RCC 7860 (cell line): ENCODE results near the gene TNF.
"Not testable (repeated sequence)": the region's sequence is repeated elsewhere in the genome, so short reads cannot be mapped to it uniquely, and the experiment has no call there.

Source experiments
- DNase-seq: peaks from one replicate; pipeline ENCODE4 v3.0.0-alpha.2; 2015; ENCODE audit warnings: low spot score
- FAIRE-seq: peaks from 2 replicates; lab custom pipeline; 2012; peaks lifted over from hg19 to GRCh38; lab: Jason Lieb, UNC

The TNF gene

DNA sequence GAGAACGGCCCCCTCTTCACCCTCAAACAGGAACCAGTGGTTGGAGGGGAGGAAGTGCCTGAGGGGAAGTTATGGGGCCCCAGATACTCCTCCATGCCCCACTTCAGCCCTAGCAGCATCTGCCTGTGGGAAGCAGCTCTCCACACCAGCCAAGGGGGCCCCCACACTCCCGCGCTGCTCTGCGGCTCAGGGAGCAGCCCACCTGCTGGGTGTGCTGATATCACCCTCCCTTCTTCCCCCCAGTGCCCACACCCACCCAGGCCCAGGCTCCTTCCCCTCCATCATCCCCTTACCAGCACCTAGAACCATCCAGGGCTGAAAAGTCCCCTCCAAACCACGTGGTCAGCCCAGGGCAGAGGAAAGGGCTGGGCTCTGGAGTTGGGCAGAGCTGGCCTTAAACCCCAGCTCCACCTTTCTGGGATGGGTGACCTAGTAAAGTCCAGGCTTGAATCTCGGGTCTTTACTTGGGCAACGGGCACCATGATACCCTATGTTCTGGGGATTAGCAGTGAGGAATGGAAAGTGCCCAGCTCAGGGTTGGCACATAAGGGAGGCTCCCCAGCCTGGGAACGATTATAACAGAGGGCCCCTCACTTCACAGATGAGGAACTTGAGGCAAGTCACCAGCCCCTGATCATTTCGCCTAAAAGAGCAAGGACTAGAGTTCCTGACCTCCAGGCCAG is 11.4 kb downstream of the TNF start:
- DNase-seq (no peak), FAIRE-seq (no peak)

DNA sequence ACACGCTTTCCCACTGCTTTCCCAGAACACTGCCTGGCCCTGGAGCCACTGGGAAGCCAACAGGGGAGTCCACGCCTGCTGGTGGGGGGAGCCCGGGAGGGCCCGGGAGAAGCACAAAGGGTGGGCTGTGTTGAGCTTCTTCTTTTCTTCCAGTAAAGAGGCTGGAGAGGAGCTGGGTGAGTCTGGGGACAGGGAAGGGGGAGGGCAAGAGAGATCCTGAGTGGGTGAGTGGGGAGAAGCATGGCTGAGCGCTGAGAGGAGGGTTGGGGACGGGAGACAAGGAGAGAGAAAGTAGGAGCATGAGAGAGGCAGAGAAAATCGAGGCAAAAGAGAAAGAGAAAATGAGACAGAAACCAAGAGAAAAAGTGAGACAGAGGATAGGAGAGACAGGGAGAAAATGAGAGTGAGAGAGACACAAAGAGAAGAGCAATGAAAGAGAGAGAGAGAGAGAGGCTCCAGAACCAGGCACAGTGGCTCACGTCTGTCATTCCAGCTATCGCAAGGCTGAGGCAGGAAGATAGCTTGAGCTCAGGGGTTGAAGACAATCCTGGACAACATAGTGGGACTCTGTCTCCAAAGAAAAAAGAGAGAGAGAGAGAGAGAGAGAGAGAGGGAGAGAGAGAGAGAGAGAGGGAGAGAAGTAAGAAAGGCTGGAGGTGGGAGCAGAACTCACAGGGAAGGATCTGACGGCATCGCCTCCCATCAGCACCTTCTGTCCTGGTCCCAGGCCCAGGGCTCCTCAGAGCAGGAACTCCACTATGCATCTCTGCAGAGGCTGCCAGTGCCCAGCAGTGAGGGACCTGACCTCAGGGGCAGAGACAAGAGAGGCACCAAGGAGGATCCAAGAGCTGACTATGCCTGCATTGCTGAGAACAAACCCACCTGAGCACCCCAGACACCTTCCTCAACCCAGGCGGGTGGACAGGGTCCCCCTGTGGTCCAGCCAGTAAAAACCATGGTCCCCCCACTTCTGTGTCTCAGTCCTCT is 12.7 kb downstream of the TNF start:
- DNase-seq (no peak), FAIRE-seq (no peak)

DNA sequence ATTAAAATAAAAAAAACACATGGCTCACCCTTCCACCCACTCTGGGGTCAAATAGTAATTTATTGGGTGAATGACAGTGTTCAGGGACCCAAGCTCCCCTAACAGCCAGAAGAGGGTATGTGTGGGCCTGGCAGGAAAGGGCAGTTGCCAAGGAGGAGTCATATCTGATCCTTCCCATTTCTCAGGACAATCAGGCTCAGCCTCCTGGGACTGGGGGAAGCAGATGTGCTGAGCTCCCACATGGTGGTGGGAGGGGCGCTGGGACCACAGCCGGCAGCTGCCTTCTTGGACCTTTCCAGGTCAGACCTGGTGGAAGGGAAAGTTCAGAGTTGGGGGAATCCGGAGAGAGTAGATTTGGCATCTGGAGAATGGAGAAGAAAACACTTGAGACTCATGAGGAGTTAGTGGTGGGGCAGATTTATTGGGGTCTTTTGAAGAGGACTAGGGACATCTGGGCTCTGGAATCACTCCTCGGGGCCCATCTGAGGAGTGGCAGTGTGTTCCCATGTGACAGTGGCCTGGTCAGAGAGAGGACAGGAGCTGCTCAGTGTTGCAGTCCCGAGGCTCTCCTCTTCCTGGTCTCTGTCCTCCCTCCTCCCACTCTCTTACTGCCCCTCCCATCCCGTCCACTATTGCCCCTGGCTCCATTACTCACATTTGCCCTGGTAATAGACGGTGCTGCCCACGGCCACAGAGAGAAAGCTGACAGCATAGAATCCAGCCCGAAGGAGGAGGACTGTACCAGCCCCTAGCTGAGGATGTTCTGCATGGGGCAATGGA is 13.7 kb downstream of the TNF start:
- no peak for FAIRE-seq
- DNase-seq: no peak

DNA sequence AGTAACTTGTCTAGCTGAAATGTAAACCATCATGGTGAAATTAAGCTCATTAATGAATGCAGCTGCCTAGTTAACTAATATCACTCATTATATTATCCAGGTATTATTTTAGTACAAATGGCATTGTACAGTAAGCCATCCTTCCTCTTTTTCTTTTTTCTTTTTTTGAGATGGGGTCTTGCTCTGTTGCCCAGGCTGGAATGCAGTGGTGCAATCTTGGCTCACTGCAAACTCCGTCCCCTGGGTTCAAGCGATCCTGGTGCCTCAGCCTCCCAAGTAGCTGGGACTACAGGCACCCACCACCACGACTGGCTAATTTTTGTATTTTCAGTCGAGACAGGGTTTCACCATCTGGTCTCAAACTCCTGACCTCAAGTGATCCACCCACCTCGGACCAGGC is 15.3 kb downstream of the TNF start:
- not testable (repeated sequence) for DNase-seq, FAIRE-seq

DNA sequence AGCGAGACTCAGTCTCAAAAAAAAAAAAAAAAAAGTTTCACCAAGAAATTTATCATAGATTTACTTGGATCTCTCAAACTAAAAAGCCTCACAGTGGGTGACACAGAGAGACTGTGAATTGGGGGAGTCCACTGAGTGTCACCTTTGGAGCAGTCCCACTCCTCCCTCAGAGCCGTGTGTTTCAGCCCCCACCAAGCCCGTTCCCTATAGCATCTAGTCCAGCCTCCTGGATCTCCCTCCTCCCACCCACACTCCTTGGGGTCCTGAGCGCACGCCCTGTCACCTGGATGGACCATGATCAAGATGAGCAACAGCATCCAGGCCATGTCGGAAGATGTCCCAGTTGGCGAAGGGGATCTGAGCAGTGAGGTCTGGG is 17.0 kb downstream of the TNF start:
- DNase-seq (no peak), FAIRE-seq (no peak)

DNA sequence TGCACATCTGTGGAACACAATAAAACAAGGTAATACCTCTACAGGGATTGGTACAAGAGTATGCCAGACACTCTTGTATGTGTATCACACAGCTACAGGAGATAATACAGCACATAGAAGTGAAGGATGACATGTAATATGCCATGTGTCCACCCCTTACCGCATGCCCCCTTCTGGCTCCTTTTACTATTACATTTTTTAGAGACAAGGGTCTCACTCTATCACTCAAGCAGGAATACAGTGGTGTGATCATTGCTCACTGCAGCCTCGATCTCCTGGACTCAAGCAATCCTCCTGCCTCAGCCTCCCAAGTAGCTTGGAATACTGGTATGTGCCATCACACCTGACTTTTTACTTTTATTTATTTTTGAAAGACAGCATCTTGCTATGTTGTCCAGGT is 21.6 kb downstream of the TNF start:
- DNase-seq: peak; percentile 43

DNA sequence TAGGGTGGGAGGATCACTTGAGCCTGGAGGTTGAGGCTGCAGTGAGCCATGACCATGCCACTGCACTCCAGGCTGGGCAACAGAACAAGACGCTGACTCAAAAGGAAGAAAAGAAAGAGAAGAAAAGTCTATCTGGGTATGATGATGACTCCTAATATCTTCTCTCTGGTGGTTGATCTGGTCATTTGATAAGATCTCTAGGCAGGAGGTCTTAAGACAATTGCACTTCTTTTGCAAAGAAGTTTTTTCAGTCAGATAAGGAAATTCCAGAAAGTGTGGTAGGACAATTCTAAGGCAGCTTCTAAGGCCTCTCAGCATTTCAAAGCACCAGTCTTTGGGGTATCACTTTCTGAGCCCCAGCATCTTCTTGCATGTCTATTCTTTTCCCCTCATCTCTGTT is 32.0 kb downstream of the TNF start:
- FAIRE-seq: no peak
- no peak for DNase-seq

More for the DNA sequence above, 21.6 kb downstream of the TNF start:
- FAIRE-seq: no peak

DNA sequence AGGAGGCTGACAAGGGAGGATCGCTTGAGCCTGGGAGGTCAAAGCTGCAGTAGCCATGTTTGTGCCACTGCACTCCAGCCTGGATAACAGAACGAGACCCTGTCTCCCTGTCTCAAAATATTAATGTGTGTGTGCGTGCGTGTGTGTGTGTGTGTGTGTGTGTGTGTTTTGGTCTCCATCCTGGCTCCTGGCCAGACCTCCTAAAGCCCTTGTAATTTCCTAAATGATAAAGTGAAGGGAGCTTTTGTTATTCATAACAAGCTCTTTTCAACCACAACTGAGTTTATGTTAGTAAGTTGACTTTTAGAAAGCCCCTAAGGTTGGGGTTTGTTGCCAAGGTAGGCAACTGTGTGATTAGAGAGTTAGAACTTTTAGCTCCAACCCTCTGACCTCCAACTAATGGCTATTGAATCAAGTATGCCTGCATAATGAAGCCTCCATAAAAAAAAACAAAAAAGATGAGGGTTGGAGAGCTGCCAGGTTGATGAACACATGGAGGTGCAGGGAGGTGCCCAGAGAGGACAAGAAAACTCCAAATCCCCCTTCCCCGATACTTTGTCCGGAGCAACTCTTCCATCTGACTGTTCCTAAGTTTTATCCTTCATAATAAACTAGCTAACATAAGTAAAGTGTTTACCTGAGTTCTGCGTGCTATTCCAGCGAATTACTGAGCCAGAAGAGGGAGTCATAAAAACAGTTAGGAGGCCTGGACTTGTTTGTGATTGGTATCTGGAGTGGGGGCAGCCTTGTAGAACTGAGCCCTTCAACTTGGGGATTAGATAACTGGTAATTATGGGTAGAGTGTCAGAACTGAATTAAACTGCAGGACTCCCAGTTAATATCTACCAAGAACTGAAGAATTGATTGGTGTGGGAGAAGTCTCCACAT is 34.4 kb downstream of the TNF start:
- no peak for DNase-seq
- FAIRE-seq: no peak

DNA sequence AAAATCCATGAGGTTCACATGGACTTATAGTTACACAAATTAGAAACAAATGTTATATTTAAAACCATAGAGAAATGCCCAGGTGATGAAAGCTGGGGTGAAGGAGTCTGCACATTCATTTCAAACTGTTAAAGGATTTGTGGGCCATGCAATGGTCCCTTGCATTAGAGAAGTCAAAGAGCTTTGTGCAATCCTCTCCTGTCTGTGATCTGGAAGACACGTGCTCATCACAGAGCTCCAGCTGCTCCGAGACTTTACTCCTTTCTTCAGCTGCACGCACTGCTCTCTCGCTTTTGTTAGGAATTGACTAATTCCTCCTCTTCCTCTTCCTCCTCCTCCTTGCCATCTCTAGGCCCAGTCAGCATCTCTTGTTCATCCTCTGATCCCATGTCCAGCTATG is 35.6 kb downstream of the TNF start:
- no peak for DNase-seq
- FAIRE-seq: no peak

DNA sequence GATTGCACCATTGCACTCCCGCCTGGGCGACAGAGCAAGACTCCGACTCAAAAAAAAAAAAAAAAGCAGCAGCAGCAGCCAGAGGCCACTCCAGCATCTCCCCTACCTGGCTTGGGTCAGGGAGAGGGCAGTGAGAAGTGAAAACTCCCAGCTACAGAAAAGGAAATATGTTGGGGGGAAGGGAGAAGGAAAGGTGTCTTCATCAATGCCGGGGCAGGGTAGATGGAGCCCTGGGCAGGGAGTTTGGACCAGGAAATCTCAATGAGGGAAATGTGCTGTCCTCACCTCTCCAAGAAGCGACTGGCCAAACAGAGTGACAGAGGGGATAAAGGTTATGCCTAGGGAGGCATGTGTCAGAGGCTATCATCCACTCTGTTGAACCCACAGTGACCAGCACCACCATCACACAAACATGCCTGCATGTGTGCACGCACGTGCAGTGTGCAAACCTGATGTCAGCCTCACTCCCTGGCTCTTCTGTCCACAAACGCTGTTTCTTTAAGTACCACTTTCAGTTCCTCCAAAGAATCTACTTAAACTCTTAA is 38.8 kb downstream of the TNF start:
- DNase-seq: no peak
- no peak for FAIRE-seq

DNA sequence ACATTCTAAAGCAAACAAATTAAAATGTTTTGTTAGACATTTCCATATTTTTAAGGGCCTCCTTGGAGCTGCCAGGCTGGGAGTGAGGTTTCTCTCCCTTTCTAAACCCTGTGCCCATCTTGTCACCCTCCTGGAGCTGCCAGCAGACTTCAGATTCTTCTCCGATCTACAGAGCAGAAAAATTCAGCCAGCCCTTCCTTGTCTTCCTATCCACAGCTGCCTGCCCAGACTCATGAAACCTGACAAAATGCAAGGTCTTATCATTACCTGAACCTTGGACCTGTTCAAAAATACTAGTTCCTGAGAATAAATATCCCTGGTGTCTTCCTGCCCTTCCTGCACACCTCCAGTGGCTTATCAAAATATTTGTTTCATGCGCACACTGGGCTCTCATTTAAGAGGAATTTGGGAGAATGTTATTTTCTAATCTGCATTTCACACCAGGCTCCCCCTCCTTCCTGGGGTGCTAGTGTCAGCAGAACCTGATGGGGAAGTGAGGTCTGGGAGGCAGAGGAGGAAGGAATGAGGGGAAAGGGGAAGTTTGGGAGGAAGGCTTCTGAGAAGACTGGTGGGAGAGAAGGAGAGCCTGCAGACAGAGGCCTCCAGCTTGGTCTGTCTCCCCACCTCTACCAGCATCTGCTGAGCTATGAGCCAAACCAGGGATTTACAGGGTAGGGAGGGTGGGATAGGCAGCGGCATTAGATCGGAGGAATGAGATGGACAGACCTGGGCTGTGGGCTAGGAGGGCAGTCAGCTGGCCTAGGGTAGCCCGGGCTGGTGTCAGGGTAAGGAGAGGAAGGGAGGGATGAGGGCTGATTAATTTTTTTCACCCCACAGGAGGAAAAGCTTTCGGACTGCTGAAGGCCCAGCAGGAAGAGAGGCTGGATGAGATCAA is 39.6 kb downstream of the TNF start, which contains the start of gene AIF1:
TSS of gene AIF1 (plus strand) at position 551 of the 895 bp plus-strand sequence. CDS start at position 647, 96 bp downstream.
- DNase-seq (no peak), FAIRE-seq (no peak)

DNA sequence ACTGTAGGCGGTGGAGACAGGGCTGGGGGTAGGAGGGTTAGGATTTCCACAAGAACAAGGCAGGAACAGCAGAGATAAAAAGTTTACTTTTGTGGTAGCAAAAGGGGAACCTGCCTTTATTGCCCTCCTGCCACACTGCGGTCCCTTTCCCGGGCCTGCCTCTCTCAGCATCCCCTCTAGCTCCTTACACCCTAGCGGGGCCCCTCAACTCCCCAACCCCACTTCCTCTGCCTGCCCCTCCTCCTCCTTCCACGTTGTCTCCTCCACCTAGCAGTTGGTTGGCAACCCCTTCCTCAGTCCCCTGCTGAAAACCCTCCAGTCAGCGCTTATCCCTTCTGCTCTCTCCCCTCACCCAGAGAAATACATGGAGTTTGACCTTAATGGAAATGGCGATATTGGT is 40.4 kb downstream of the TNF start:
- DNase-seq: no peak
- no peak for FAIRE-seq

DNA sequence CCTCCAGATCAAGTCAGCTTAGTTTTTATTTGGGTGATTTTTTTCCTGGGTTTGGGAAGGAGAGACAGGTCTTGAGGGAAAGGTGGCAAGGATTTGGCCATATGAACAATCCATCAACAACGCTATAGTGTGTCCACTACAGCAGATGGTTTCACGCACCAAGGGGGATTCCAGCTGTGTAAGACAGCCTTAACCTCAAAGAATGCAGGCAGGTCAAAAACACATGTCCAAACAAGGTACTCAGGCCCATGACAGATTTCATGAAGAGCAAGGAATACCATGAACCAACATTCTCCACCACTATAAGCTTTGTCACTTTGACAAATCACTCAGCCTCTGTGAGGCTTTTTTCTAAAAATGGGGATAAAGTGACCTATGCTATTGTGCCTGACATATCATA is 41.6 kb downstream of the TNF start:
- DNase-seq (no peak), FAIRE-seq (no peak)

DNA sequence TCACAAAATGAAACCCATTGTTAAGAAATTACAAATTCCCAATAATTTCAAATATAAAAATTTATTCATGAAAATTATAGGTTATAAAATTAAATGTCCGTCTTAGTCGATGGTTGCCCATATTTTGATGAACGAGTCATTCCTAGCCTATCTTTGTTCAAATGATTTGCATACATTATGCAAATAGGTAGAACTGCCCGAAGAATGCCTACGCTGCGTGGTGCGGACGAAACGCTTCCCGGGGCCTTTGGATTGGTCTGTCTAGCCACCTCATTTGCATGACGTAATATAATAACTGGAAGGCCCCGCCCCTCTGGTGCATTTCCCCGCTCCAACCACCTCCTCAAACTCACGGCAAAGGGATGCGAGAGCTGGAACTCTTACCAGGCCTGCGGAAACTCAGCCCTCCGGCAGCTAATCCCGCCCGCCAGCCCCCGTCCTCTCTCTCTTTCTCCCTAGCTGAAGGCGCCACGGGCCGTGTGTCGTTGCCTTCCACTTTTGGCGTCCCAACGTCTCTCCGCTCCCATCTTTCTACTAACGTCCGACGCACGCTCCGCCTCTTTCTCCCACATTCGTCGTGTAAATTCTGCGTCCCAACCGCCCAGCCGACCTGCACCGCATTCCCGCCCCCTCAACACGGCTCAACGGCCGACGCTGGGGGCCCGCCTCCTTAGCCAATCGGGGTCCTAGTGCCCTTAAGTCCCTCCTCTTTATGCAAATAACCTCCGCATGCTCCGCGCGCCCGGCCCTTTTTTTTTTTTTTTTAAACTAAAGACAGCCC is 44.6 kb downstream of the TNF start:
- peak; percentile 97 for DNase-seq
- peak; percentile 89 for FAIRE-seq

DNA sequence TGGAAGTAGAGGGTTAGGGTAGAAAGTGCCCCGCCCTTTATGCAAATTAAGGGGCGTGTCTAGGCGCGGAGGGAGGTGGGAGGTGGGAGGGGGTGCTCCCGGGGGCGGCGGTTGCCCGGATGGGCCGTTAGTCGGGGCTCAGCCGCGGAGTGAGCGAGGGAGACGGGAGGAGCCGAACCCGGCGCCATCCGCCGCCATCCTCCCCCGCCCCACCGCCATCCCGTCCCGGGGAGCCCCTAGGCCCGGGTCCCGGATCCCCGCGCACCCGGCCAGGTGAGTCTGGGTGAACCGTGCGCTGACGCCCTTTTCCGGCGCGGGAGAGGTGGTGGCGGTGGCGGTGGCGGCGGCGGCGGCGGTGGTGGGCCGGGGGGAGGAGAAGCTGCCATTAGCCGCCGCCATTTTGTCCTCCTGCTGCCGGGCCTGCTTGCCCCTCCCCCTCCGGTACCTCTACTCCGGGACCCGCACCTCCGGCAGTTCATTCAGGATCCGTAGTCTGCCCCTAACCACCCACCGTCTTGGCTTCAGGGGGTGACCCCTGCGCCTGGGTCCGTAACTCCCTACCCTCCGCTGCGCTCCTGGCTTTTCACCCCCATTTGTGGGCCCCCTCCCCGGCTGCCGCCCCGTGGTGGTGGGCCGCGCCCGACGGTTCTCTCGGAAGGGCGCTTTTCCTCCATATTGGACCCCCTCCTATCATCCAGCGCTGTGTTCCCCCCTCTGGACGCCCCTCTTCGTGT is 45.4 kb downstream of the TNF start, which contains the start of gene PRRC2A:
TSS of gene PRRC2A (plus strand) at position 130 of the 734 bp plus-strand sequence. CDS start 2,075 bp downstream, outside the sequence.
- no peak for FAIRE-seq
- peak; percentile 42 for DNase-seq

DNA sequence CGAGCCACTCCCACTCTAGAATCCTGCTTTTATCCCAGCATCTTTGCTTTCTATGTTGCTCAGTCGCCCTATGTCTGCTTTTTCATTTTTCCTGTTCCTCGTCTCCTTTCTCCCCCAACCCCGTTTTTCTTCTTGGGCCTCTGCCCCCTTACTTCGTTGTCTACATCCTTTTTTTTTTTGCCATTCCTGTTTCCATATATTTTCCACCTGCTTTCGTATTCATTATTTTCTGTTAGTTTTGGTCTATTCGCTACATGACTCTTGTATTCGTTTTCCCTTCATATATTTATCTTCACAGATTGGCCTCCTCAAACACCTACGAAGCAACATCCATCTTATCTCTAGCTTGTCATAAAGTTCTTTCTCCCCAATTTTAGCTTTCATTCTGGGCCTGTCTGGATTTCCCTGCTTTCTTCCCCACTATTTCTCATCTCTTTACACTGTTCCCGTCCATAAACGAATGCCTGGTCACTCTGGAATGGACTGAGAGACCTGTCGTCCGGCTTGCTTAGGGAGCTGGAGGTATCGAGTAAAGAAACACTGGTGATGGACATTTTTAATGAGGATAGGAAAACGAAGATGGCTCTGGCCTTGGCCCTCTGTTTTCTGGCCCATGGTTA is 46.1 kb downstream of the TNF start:
- no peak for DNase-seq
- FAIRE-seq: no peak

DNA sequence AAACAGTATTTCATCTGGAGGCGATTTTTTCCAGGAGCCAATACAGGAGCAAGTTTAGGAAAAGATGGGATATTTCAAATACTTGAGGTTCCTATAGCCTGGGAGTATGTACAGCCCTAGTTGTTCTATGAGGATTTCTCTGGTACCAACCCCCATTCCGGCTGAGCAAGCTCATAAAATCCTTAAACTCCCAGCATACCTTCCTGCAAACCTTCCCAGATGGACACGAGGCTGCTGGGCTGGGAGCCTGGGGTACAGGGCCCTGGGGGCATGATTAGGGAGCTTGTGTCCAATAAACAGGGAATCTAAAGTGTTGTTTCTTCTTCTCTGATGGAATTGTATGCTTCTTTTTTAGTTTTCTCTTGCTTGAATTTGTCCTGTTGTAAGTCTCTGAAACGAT is 46.6 kb downstream of the TNF start:
- DNase-seq (no peak), FAIRE-seq (no peak)
